GM18868 (cell line): ENCODE results near the gene SLC39A3.
"Not testable (repeated sequence)": the region's sequence is repeated elsewhere in the genome, so short reads cannot be mapped to it uniquely, and the experiment has no call there.

ENCODE experiments used
- ATAC-seq: cut with Tn5 transposase; IDR thresholded peaks from one replicate; pipeline ENCODE4 v1.9.1; 2021; ENCODE audit warnings: mild to moderate bottlenecking, moderate library complexity; ENCODE audit not compliant: unreplicated experiment

The SLC39A3 gene

GRCh38 chr19:2723747-2724146 is 16.1 kb downstream of the SLC39A3 start:
- no peak for ATAC-seq

GRCh38 chr19:2723345-2723715 is 16.5 kb downstream of the SLC39A3 start:
- no peak for ATAC-seq

GRCh38 chr19:2722541-2723344 is 17.1 kb downstream of the SLC39A3 start:
- ATAC-seq, result no peak

GRCh38 chr19:2721570-2722540 is 18.0 kb downstream of the SLC39A3 start:
- ATAC-seq, result no peak

DNA sequence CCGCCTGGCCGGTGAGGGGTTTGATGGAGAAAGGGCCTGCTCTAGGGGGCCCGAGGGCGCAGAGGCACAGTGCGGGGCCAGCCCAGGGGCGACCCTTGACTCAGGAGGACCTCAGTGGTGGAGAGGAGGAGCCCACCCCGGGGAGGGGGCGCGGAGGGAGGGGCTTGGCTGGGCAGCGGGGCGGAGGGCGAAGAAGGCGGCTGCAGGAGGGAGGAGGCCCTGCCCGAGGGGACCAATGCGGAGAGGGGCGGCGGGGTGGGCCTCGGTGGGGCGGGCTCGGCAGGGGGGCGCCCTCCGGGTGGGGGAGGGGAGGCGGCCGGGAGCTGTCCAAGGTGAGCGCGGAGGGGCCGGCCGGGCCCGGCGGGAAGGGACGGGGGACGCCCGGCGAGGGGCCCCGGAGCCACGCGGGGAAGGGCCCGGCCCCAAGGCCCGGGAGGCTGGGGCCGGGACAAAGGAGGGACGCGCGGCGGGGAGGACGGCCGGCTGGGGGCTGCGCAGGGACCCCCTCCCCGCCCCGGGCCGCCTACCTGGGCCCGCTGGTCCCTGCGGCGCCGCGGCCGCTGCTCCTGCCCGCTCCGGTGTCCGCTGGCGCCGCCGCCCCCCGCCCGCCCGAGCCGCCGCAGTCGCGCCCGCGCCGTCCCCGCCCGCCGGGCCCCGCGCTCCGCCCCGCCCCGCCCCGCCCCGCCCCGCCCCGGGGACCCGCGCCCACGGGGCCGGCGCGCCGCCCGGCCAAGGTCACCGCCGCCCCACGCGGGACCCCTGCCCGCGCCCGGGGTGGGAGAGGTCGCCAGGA is 18.8 kb downstream of the SLC39A3 start, which contains the start of gene DIRAS1:
Gene DIRAS1 (minus strand): TSS at position 596 of the 793 bp plus-strand sequence. CDS start 3,566 bp downstream, outside the sequence.
- ATAC-seq, result no peak

- ATAC-seq, result no peak
Measured at GRCh38 chr19:2719920-2720776, 19.7 kb downstream of the SLC39A3 start.

- no peak for ATAC-seq
Measured at GRCh38 chr19:2719232-2719735, 20.5 kb downstream of the SLC39A3 start.

DNA sequence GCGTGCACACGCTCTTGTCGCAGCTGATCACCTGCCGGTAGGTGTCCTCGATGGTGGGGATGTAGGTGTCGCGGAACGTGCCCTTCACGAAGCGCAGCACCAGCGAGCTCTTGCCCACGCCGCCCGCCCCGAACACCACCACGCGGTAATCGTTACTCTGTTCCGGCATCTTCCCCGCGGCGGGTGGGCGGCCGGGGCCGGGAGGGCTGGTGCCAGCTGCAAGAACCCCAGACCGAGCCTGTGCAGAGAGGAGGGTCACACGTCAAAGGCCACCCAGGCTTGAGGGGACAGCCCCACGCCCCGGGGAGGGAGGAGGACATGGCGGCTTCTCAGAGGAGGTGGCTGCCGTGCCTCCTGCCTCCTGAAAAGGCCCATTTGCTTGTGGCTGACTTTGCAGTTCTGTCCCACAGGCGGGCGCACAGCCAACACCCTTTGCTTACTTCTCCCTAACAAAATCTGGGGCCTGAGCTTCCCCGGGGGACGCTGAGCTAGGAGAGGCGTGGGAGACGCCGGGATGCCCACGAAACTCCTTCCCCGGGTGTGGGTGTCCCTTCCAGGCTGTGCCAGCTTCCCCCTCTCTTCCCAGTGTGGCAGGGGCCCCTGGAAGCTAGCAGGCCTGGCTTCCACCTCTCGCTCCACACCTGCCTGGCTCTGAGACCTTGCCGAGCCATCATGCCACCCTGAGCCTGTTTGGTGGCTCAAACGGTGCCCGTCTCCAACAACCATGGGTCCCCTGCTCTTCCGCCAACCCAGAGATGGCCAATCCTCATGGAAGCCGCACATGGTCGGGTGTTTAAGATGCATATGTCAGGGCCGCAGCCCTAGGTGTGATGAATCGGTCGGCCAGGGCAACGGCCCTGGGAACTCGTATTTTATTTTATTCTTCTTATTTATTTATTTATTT is 21.9 kb downstream of the SLC39A3 start:
- ATAC-seq, result no peak

GRCh38 chr19:2716722-2717637 is 22.8 kb downstream of the SLC39A3 start:
- ATAC-seq, result no peak

DNA sequence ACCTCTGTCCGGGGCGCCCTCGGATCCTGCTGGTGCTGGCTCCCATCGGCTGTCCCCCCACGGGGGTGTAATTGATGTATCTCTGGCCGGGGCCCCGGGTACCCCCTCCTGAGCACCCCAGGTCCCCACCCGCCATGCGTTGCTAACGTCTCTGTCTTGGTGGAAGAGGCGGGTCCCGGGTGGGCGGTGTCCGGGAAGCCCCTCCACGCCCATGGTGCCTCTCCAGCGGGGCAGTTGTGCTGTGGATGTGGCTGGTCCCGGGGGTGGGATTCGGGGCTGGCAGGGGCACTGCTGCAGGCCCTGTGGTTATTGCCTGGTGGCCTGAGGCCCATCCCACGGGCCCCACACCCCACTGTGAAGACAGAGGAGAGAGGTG is 23.6 kb downstream of the SLC39A3 start:
- no peak for ATAC-seq

DNA sequence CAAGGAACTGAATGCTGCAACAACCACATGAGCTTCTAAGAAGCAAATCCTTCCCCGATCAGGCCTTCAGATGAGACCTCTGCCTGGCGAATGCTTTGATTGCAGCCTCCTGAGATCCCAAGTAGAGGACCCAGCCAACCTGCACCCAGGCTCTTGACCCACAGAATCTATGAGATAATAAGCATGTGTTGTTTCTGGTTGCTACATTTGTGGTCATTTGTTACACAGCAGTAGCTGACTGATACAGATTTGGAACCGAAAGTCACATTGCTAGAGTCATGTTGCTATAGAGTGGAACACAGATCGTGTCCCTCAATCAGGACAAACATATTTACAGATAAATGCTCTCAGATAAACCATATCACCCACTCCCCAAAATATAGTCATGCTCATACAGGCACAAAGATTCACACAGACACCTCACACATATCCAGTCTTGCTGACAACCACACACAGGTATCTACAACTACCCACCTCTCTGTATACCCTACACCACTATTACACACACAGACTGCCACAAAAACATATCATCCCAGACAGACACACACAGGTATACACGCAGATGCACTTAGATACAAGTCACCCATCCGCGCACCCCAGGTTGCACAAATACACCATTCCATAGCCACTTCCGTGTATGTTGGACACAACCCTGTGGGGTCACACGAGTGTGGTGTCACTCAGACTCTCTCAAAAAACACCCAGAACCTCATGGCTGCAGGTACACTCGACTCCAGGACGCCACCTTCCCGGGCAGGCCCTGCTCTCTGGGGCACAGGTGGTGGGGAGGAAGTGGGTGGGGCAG is 24.1 kb downstream of the SLC39A3 start:
- no peak for ATAC-seq

DNA sequence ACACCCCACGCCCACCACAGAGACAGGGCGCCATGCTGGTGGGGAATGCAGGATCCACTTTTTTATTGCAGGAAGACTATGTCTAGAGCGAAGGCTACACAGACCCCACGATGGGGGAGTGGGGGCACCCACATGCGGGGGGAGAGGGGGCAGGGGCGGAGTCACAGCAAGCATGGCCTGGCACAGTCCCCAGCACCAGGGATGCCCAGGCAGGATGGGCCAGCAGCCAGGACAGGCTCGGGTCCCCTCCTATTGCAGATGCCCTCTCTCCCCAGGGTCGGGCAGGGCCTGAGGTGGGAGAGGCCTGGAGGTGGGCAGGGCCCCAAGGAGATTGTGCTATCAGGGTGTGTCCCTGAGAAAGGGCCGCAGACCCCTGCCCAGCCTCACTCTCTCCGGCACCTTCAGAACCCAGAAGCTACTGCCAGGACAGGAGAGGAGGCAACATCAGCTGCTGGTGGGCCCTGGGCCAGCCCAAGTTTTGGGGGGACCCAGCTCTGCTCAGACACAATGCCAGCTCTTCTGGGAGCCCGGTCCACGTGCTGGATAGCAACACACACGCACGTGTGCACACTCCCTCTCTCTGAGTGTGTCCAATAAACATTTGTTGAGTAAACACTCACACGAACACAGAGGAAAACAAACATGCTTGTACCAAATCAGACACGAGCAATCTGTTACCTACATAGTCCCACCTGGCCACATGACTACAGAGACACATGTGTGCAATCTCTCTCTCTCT is 25.1 kb downstream of the SLC39A3 start:
- no peak for ATAC-seq

DNA sequence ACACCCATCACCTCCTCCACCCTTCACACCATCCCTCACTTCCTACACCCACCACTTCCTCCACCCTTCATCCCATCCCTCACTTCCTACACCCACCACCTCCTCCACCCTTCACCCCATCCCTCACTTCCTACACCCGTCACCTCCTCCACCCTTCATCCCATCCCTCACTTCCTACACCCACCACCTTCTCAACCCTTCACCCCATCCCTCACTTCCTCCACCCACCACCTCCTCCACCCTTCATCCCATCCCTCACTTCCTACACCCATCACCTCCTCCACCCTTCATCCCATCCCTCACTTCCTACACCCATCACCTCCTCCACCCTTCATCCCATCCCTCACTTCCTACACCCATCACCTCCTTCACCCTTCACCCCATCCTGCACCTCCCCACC is 25.7 kb downstream of the SLC39A3 start:
- not testable (repeated sequence) for ATAC-seq

DNA sequence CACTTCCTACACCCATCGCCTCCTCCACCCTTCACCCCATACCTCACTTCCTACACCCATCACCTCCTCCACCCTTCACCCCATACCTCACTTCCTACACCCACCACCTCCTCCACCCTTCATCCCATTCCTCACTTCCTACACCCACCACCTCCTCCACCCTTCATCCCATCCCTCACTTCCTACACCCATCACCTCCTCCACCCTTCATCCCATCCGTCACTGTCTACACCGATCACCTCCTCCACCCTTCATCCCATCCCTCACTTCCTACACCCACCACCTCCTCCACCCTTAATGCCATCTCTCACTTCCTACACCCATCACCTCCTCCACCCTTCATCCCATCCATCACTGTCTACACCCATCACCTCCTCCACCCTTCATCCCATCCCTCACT is 26.6 kb downstream of the SLC39A3 start:
- not testable (repeated sequence) for ATAC-seq

- no peak for ATAC-seq
Measured at GRCh38 chr19:2711875-2712205, 28.0 kb downstream of the SLC39A3 start.

GRCh38 chr19:2711172-2711874 is 28.5 kb downstream of the SLC39A3 start:
- no peak for ATAC-seq
